Stimulated activated CD4-positive, alpha-beta T cell treated with anti-CD3 and anti-CD28 coated beads, TNF-alpha, amount 100 ng/mL, for 1 hour (primary cell): ENCODE measurements around the gene NFASC.

Source experiments
- DNase-seq, 3 donors: peaks; one replicate each; pipeline ENCODE4 v3.0.0-alpha.2; 2020; ENCODE audit warnings: low read depth in 3 of 3, low spot score in 1 of 3

The NFASC gene

DNA sequence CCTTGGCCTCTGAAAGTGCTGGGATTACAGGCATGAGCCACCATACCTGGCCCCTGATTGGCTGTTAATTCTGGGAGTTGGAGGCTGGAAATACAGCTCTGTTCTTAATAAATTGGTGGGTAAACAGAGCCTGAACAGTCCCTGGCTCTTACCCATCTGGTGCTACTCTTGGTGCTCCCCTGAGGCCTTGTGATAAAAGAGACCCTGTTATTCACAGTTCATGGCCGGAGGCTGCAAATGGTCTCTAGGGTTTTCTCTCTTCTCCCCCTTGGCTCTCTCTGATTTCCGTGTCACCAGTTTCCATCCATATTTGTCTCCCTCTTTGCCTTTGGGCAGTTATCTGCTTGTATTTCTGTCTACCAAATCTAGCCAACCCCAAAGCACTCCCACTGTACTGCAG lies 17.2 kb downstream of the NFASC start:
- DNase-seq, result no peak

DNA sequence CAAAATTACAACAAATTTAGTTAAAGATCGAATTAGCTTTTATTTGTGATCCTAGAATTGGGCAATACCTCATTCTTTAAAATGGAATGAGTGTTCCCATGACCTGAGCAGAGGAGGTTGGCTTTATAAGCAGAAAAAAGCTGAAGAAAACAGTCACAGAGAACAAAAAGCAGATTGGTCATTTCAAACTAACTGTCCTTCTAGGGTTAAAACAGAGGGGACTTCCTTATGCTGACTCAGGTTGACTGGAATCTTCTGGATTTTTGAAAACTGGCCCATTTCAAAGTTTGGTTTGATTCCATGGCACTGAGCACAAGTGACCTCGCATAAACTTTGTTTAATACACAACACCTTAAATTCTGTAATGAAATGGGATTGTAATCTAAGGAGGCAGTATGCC lies 17.6 kb downstream of the NFASC start:
- DNase-seq, result no peak

GRCh38 chr1:204889681-204890383 lies 19.2 kb downstream of the NFASC start:
- DNase-seq, result no peak

DNA sequence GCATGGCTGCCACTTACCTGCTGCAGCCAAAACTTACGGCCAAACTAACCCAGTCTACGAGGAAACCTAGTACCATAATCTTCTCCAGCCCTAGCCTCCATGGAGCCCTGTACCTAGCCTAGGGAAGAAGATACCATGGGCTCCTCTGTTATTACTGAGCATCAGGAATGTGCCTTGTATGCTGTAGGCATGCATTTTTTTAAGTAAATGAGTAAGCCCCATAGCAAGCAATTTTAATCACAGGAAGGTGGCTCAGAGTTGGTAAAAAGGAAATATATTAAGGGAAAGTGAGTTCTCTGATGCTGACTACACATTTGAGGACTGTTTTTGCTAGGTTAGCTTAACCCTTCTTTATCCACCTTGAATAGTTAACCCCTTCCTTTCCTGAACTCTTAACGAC lies 21.2 kb downstream of the NFASC start:
- no peak for DNase-seq

DNA sequence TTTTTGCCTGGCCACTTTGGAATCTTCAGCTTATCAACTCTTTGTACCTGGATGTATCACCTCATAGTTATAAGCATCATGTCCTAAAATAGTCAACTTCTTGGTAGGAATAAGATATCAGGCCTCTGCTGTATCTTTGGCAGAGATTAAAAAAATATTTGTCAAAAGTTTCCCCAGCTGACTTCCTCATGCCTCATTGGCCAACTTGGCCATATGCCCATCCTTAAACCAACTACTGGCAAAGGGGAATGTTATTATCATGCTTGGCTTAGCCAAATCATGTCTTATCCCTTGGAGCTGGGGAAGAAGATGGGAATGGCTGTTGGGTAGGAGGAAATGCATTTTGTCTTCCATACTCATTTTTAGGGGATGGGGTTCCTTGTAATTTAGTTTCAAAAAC lies 23.4 kb downstream of the NFASC start:
- no peak for DNase-seq

DNA sequence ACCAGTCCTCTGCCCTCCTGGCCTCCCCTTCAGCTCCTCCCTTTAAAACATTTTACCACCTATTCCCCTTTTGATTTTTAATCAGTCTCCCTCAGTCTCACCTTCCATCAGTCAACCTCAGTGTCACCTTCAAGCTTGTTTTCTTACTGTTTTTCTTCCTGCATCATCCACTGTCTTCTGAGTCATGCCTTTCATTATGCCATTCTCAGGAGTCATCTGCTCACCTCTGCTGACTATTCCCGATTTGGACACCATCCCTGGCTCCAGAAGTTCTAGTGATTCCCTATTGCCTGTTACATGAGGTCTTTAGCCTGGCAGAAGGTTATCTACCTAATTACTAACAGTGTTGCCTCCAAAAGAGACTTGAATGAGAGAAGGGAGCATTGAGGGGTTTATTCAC lies 23.9 kb downstream of the NFASC start:
- no peak for DNase-seq

DNA sequence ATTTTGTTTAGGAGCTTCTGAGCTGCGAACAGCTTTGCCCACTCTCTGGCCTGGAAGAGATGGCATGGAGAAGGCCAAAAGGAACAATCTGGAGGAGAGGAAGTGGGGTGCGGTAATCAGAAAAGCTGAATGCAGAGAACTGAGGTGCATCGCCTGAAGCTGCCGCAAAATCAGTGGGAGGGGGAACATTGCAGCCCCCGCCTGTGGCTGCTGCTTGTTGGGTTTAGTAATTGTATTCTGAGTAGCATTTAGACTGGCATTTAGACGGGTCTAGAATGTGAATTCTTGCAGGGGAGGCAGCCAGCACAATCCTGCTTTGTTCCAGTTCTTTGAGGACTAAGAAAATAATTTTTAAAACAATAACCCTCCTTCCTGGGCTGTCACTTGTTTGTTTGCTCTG lies 25.4 kb downstream of the NFASC start:
- DNase-seq, result no peak

DNA sequence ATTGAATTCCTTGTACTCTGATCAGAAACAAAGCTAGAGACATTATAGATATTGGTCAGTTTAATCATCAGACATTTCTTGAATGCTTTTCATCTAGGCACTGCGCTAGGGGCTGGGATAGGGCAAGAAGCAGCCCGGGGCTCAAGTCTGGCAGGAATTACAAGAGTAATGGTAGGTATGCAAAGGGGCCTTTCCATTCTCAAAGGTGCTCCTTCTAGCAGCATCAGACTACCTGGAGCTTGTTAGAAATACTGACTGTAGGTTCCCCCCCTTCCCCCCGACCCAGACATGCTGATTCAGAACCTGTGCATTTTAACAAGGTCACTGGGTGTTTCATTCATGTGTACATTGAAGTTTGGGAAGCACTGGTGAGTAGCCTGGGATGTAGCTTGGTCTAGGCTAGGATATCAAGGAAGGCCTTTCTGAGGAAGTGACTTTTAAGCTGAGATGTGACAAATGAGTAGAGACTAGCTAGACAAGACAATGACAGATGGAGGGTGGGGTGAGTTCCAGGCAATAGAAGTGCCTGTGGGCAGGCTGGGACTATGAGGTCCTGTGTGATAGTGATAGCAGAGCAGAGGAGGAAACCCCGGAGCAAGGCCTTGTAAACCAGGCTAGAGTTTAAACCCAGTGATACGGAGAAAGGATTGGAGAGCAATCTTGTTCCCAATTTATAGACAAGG lies 26.3 kb downstream of the NFASC start:
- no peak for DNase-seq

GRCh38 chr1:204900721-204901120 lies 30.1 kb downstream of the NFASC start:
- DNase-seq, result no peak

DNA sequence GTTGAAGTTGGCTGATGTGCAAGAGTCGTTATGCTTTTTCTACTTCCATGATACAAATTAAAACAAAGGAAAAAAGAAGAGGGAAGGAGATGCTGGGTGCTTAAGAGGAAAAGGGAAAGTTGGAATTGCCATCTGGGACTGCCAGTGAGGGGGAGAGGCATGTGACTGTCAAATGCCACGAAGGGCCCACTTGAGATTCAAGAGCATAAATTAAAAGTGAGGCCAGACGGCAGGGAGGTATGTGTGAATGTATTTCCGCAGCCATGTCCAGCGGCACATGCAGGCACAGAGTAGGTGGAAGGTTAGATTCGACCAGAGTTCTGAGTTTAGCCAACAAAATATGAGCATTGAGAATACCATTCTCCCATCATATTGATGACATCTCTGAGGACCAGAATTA lies 32.0 kb downstream of the NFASC start:
- no peak for DNase-seq

DNA sequence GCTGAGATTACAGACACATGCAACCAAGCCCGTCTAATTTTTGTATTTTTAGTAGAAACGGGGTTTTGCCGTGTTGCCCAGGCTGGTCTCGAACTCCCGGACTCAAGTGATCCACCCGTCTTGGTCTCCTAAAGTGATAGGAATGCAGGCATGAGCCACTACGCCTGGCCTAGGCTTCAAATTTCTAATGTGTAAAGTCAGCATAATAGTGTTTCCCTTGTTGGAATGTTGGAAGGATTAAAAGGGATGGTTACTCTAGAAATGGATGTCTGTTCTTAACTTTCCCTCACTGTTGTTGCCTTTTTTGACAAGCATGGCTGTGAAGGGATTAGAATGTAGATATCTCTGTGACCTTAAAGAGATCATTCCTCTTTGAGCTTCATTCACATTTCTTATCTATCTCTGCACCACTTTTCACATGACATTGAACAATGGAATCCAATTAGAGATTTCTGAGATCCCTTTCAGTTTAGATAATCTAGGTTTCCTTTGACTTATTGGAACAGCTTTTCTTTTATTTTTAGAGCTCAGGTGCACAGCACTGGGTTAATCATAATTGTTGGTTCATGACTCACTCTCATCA lies 33.7 kb downstream of the NFASC start:
- no peak for DNase-seq

DNA sequence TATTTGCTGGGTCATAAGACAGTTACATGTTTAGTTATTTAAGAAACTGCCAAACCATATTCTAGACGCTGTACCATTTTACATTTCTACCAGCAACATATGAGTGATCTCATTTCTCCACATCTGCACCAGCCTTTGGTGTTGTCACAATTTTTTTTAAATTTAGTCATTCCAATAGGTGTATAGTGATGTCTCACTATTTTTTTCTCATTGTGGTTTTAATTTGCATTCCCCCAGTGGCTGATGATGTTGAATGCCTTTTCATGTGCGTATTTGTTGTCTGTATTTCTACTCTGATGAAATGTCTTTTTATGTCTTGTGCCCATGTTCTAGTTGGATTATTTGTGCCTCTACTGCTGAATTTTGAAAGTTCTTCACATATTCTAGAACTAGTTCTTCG lies 38.4 kb downstream of the NFASC start:
- no peak for DNase-seq

DNA sequence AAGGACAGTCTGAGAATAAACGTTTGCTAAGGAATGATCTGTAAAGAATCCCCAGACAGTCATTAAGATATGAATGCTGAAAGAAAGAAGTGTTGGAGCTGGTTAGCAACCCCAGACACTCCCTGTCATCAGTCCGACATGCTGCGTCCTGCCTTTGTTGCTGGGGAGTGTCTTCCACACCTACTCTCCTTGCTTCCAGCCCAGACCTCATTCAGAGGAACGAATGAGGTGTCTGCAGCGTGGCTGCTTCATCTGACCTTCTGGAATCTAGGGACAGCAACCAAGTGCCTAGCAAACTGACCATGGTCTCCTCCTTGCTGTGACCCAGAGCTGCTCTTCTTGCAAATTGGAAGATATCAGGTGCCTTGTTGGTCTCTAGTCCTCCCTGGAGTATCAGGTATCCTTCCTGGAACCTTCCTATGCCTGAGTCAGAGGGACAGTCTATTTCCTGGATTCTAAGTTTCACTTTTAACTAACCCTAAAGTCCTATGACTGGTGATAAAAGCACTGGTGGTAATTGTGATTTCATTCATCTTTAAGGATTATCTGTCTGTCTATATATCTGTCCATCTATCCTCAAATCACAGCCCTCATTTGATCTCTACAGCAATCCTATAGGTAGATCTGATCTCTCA lies 45.3 kb downstream of the NFASC start:
- no peak for DNase-seq

- DNase-seq, result no peak
Measured at GRCh38 chr1:204917802-204918201, 47.1 kb downstream of the NFASC start.

DNA sequence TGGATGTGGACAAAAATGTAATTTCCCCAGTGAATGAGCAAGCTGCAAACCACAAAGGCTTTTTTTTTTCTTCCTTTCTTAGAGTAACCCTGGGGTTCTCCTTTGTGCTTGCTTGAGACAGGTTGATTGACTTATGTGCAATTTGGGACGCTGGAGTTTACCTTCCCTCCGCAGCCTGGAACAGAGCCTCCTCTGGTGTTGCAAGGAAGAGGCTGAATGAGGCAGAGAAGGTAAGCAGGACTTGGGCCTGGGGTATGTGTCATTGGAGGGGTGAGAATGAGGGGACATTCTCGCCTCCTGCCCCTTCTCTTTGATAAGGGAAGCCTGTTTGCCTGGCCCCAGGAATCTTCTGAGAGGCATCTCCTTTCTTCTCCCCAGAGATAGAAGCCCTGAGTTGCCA lies 49.8 kb downstream of the NFASC start:
- DNase-seq, result no peak

GRCh38 chr1:204920967-204921366 lies 50.3 kb downstream of the NFASC start:
- DNase-seq, result no peak

- DNase-seq, result no peak
Measured at GRCh38 chr1:204921855-204922516, 51.3 kb downstream of the NFASC start.

DNA sequence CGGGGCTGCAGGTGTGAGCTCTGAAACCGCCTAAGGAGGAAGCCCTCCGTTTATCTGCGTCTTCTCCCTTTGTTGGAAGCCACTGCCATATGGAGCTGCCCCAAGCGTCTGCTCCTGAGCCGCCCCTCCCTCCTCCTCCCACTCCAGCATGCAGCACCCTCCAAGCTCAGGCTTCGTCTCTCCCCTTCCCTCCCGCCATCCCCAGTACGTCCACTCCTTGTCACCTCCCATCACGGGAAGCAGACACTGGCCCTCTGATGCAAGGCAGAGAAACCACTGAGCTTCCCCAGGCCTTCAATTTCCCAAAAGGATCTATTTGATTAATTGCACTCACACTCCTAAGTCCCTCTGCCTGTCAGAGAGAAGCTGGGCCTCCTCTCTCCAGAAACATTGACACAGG lies 52.5 kb downstream of the NFASC start:
- no peak for DNase-seq

DNA sequence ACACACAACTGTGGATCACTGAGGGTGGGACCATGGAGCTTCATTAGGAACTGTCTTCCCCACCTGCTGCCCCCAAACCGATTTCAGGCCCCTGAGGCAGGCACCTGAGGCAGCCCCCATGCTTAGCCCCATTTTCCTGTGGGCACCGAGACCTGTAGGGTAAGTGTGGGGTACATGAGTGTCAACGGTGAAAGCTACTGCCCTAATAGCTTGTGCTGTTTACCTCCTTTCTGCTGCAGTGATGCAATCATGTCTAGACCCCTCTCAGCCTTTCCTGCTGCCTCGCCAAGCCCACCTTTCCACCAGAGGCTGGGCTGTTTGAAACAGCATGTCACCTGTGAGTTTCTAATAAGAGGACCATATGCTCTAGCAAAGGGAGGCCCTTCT lies 53.0 kb downstream of the NFASC start:
- no peak for DNase-seq

DNA sequence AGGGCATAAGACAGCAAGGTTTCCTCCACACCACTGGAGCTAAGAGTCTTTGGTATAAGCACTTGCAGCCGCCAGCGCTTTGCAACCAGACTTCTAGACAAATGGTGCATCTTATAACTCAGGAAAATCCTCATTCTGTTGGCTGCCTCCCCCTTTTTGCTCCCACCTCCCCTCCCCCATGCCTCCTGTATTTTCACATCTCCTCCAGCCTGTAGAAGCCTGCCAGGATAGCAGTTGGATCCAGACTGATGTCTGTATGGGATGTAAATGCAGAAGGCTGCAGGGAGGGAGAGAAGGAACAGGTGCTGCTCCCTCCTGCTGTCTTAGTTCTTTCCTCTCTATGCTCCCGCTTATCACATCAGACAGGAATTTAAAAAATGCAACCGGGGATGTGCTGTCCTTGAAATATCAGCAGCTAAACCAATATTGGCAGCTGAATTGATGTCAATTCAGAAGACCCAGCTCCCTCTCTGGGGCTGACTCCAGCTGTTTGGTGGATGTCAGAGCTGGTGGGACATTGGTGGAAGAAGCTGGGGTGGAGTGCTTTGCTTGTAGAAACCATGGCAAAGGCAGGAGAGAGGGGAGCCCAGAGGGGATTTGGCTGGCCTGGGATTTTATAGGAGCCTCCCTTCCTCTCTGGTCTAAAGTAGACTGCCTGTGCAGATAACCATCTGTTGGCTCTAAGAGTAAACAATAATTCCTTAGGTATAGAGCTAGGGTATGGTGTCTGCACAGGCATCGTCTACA lies 53.5 kb downstream of the NFASC start:
- no peak for DNase-seq

DNA sequence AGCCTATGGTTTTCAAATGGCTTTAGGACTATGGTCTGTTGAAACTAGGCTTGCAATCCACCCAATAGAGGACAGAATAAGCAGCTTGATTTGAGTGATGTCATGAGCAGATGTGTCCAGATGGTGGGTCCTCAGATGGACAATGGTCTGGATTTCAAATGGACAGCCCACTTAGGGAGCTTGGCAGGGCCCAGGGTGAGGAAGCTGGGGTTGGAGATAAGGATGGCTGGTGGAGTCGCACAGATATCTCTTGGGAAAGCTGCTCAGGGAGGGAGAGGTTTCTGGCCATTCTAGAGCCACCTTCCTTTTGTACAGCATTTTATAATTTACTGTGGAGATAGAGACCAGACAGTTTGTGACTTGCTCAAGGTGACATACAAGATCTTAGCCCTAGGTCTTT lies 55.0 kb downstream of the NFASC start:
- no peak for DNase-seq
